Natural killer cell (primary cell): ENCODE results near the gene DUOXA1. TPM values are rescaled to one million over a fixed set of nuclear protein-coding genes. Genes with fewer than 3 reads are reported as not detected.

Experiments used
- ATAC-seq, 3 donors: fragments of 150-1000 bp in 2 of 3; fragments of 200-7000 bp in 1 of 3; cut with Tn5 transposase; 1 replicate in 1 of 3; 2 replicates in 2 of 3; pipeline ENCODE4 v1.10.0; 2021; ENCODE audit warnings: mild to moderate bottlenecking in 2 of 3, moderate library complexity in 2 of 3
- DNase-seq, 2 donors: peaks; one replicate each; pipeline versions ENCODE4 v3.0.0 to v3.0.0-alpha.2; 2013 to 2021; ENCODE audit warnings: mixed read lengths in 1 of 2
- H3K27ac ChIP-seq: one replicate; pipeline ENCODE4 v1.5.1; 2013; ENCODE audit warnings: mild to moderate bottlenecking, low read length
- H3K27me3 ChIP-seq: one replicate; pipeline ENCODE4 v1.6.1; 2013; ENCODE audit warnings: low read length; ENCODE audit not compliant: control insufficient read depth, insufficient read depth
- H3K36me3 ChIP-seq: one replicate; pipeline ENCODE4 v1.6.1; 2013; ENCODE audit warnings: low read length; ENCODE audit not compliant: control insufficient read depth, insufficient read depth
- H3K4me1 ChIP-seq: one replicate; pipeline ENCODE4 v1.6.1; 2013; ENCODE audit warnings: low read length; ENCODE audit not compliant: control insufficient read depth, insufficient read depth
- H3K4me3 ChIP-seq: one replicate; pipeline ENCODE4 v1.5.1; 2013; ENCODE audit warnings: low read length
- H3K9me3 ChIP-seq: one replicate; pipeline ENCODE4 v1.6.1; 2013; ENCODE audit warnings: low read length; ENCODE audit not compliant: control insufficient read depth, insufficient read depth
- H3K27ac Mint-ChIP-seq, 2 donors: one replicate each; pipeline ENCODE4 v1.8.0; 2022; ENCODE audit warnings: mild to moderate bottlenecking in 2 of 2, mixed read lengths in 2 of 2, moderate library complexity in 1 of 2
- H3K27me3 Mint-ChIP-seq, 2 donors: one replicate each; pipeline ENCODE4 v1.8.0; 2022; ENCODE audit warnings: low read depth in 2 of 2, mixed read lengths in 2 of 2
- H3K36me3 Mint-ChIP-seq: one replicate; pipeline ENCODE4 v1.8.0; 2022; ENCODE audit warnings: mixed read lengths
- H3K4me1 Mint-ChIP-seq, 2 donors: one replicate each; pipeline ENCODE4 v1.8.0; 2022; ENCODE audit warnings: mixed read lengths in 2 of 2
- H3K4me3 Mint-ChIP-seq: one replicate; pipeline ENCODE4 v1.8.0; 2022; ENCODE audit warnings: mild to moderate bottlenecking, moderate library complexity, mixed read lengths
- H3K9me3 Mint-ChIP-seq, 2 donors: one replicate each; pipeline ENCODE4 v1.8.0; 2022; ENCODE audit warnings: mixed read lengths in 2 of 2
- CTCF ChIP-seq: fragments of 200-600 bp; IDR thresholded peaks from one replicate; pipeline ENCODE4 v1.8.0; 2022; ENCODE audit warnings: antibody characterized with exemption
- WGBS: methylation state at CpG from one replicate; pipeline ENCODE4 v1.1.7; 2013; ENCODE audit warnings: missing lambda C conversion rate; ENCODE audit not compliant: insufficient coverage; 5-methylcytosine and 5-hydroxymethylcytosine counted together
- intact Hi-C: fragments of 100-400 bp; cut with micrococcal nuclease; formaldehyde crosslinking; loops from one replicate; pipeline ENCODE4 v1.14.2; 2022
- total RNA-seq, 4 donors: library from RNA; stranded (reverse); fragments of 120-200 nt in 1 of 4; gene quantifications; one replicate each; pipeline versions ENCODE4 v1.2.3 to v1.2.4, GENCODE V29; 2013 to 2022

The DUOXA1 gene
- total RNA-seq = under 1 TPM in 2 of 3 donors, not detected in 1; 0.39 to 0.40 TPM
- total RNA-seq (2013) = not detected

GRCh38 chr15:45129651-45130129 lies at the start of gene DUOXA1, which contains the start of gene DUOX1:
Gene DUOXA1 (minus strand): TSS chr15:45129879. CDS start chr15:45123014, 6,865 bp downstream.
Gene DUOX1 (plus strand): TSS chr15:45129994. CDS start chr15:45131967, 1,973 bp downstream.
- H3K36me3 ChIP-seq = no peaks in the 10 kb centered on the region
- Mint-ChIP-seq H3K27ac (no peak within 1 kb of the TSS), H3K4me3 (no peak within 1 kb of the TSS), H3K27me3 (peaks cover 61 to 79% of the 10 kb centered on the region in 2 donors), H3K4me1 (peaks cover 0 to 7% of the 10 kb centered on the region in 2 donors), H3K36me3 (no peaks in the 10 kb centered on the region), H3K9me3 (no peaks in the 10 kb centered on the region)
- peaks cover 12% of the 10 kb centered on the region for H3K4me1 ChIP-seq
- WGBS = 7% methylated on average over 46 of the region's 46 CpGs
- H3K27ac ChIP-seq = no peak within 1 kb of the TSS
- no peaks in the 10 kb centered on the region for H3K9me3 ChIP-seq
- DNase-seq (peak in 1 of 2 donors; percentile 38), ATAC-seq (peak in 2 of 3 donors; percentile 53 to 70)
- peaks cover 37% of the 10 kb centered on the region for H3K27me3 ChIP-seq
- intact Hi-C loops = no loop called here
- H3K4me3 ChIP-seq = no peak within 1 kb of the TSS
- TF ChIP-seq CTCF = no peak

DNA sequence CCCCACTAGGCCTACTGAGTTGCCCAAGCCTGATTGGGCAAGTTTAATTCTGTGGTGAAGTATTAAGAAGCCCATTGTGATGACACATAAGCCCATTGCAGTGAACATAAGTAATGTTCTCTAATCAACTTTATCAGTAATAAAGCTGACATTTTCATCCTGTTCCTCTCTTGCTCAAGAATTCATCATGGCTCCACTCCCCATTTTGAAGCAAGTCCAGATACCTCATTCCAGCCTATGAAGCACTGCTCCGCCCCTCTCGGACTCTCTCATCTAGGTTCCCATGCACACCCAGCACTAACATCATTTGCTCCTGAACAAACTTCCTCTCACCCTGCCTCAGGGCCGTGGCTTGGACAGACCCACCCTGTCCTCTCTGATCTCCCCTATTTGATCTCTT lies 47.6 kb upstream of the DUOXA1 start:
- intact Hi-C loops = no loop called here
- no peaks in the 10 kb centered on the region for H3K9me3 ChIP-seq
- ATAC-seq (no peak), DNase-seq (no peak)
- H3K4me3 ChIP-seq = no peak overlapping the region
- Mint-ChIP-seq H3K27ac (no peak overlapping the region), H3K27me3 (peaks cover 0 to 2% of the 10 kb centered on the region in 2 donors), H3K4me1 (peaks cover 25 to 26% of the 10 kb centered on the region in 2 donors), H3K4me3 (no peak overlapping the region), H3K9me3 (no peaks in the 10 kb centered on the region), H3K36me3 (no peaks in the 10 kb centered on the region)
- no peak overlapping the region for H3K27ac ChIP-seq
- no peak for TF ChIP-seq CTCF
- H3K4me1 ChIP-seq = peaks cover 30% of the 10 kb centered on the region
- WGBS = 89% methylated on average over 3 of the region's 3 CpGs
- no peaks in the 10 kb centered on the region for H3K27me3 ChIP-seq
- H3K36me3 ChIP-seq = no peaks in the 10 kb centered on the region

DNA sequence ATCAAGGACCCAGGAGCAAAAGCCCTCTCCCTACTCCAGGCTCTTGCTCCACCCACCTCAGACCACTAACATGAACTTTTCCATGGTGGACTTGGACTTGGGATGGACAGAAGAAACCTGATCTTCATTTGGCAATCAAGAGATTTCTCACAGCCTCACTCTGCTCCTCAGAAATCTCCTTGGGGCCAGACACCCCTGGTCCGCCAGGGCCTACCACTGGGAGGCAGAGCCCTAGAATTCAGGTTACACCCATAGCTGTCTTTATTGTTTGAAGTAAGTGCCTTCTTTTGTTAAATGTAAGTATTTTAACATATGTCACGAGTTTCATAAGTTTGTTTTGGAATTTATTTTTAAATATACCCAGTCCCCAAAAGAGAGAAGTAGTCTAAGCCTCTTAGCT lies 44.9 kb upstream of the DUOXA1 start:
- no peak overlapping the region for H3K4me3 Mint-ChIP-seq
- no peak overlapping the region for H3K27ac ChIP-seq
- H3K4me1 Mint-ChIP-seq = peaks cover under 1% of the 10 kb centered on the region in 2 donors
- H3K36me3 ChIP-seq = no peaks in the 10 kb centered on the region
- intact Hi-C loops = no loop called here
- TF ChIP-seq CTCF = no peak
- H3K4me3 ChIP-seq = no peak overlapping the region
- H3K36me3 Mint-ChIP-seq = no peaks in the 10 kb centered on the region
- no peaks in the 10 kb centered on the region for H3K9me3 Mint-ChIP-seq
- ATAC-seq (no peak), DNase-seq (no peak)
- H3K9me3 ChIP-seq = no peaks in the 10 kb centered on the region
- H3K27ac Mint-ChIP-seq = no peak overlapping the region
- no peaks in the 10 kb centered on the region for H3K27me3 ChIP-seq
- WGBS = no CpG with 5 or more reads among the region's 2 CpGs
- H3K27me3 Mint-ChIP-seq = peaks cover 0 to 2% of the 10 kb centered on the region in 2 donors
- H3K4me1 ChIP-seq = peaks cover 6% of the 10 kb centered on the region

GRCh38 chr15:45174069-45174468 lies 44.4 kb upstream of the DUOXA1 start:
- no peak overlapping the region for H3K27ac Mint-ChIP-seq
- H3K4me1 Mint-ChIP-seq = no peaks in the 10 kb centered on the region
- no peaks in the 10 kb centered on the region for H3K27me3 ChIP-seq
- H3K36me3 ChIP-seq = no peaks in the 10 kb centered on the region
- intact Hi-C loops = no loop called here
- no peaks in the 10 kb centered on the region for H3K36me3 Mint-ChIP-seq
- no peaks in the 10 kb centered on the region for H3K9me3 Mint-ChIP-seq
- H3K4me1 ChIP-seq = peaks cover under 1% of the 10 kb centered on the region
- H3K27me3 Mint-ChIP-seq = peaks cover 0 to 2% of the 10 kb centered on the region in 2 donors
- no peak overlapping the region for H3K4me3 ChIP-seq
- no peak for TF ChIP-seq CTCF
- 90% methylated on average over 6 of the region's 6 CpGs for WGBS
- DNase-seq (no peak), ATAC-seq (no peak)
- no peaks in the 10 kb centered on the region for H3K9me3 ChIP-seq
- H3K4me3 Mint-ChIP-seq = no peak overlapping the region
- H3K27ac ChIP-seq = no peak overlapping the region
